Testis (tissue), 2 donors: Measurements from ENCODE around the gene CDH2.

Source experiments
- CTCF ChIP-seq, 3 experiments: fragments of 450-650 bp in 2 of 3; fragments of 200-600 bp in 1 of 3; sonication (generic) in 1 of 3; IDR thresholded peaks; one replicate each; pipeline ENCODE4 v1.5.1; 2016 to 2019; ENCODE audit warnings: antibody characterized with exemption in 3 of 3, mild to moderate bottlenecking in 2 of 3, moderate library complexity in 1 of 3
- POLR2A ChIP-seq: fragments of 450-650 bp; IDR thresholded peaks from one replicate; pipeline ENCODE4 v1.6.1; 2017; ENCODE audit warnings: antibody characterized with exemption, mild to moderate bottlenecking, moderate library complexity

DNA sequence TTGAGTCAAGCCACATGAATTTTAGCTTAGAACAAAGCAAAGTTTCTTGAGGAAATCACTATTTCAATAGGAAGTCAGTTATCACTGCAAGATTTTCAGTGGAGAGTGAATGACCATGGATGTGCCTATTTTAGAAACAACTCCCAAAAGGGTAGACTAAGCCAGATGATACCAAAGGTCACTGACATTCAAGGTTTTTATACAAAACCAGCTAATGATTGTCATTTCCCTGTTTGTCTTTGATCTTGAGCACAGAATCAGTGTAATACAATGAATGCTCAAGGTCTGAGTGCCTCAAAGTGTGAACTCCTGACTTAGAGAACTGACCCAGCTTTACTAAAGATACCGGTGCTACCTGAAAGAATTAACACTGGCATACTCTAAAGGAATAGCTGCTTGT is 60.5 kb downstream of the CDH2 start:
- TF ChIP-seq CTCF (IDR thresholded peaks at IDR 0.05) (no peak), POLR2A (no peak)
